Activated T-helper 1 cell treated with anti-CD3 and anti-CD28 coated beads, Interleukin-12 subunit alpha, Interleukin-12 subunit beta, Interleukin-2, Interleukin-4 antibody, amounts not matched to agents 30 ng/mL and 10 ng/mL and 1 ng/mL, durations not matched to agents 14 hours and 24 hours and 36 hours (primary cell): ENCODE measurements around the gene ARPC4. TPM values are rescaled to one million over a fixed set of nuclear protein-coding genes. Genes with fewer than 3 reads are reported as not detected.
A peak's percentile ranks its signal among the peaks of the same experiment; 100 is the strongest.

Experiments used
- DNase-seq: peaks from one replicate; pipeline ENCODE4 v3.0.0; 2021; ENCODE audit warnings: low spot score
- H3K27ac Mint-ChIP-seq: one replicate; pipeline ENCODE4 v1.8.0; 2021; ENCODE audit warnings: mild to moderate bottlenecking, mixed read lengths
- H3K27me3 Mint-ChIP-seq: one replicate; pipeline ENCODE4 v1.8.0; 2022; ENCODE audit warnings: mild to moderate bottlenecking, moderate library complexity, mixed read lengths; ENCODE audit not compliant: insufficient read depth
- H3K36me3 Mint-ChIP-seq: one replicate; pipeline ENCODE4 v1.8.0; 2021; ENCODE audit warnings: low read depth, mixed read lengths
- H3K4me1 Mint-ChIP-seq: one replicate; pipeline ENCODE4 v1.8.0; 2021; ENCODE audit warnings: low read depth, mixed read lengths
- H3K4me3 Mint-ChIP-seq: one replicate; pipeline ENCODE4 v1.8.0; 2021; ENCODE audit warnings: mild to moderate bottlenecking, moderate library complexity, mixed read lengths
- H3K9me3 Mint-ChIP-seq: one replicate; pipeline ENCODE4 v1.8.0; 2021; ENCODE audit warnings: mixed read lengths
- intact Hi-C: fragments of 100-400 bp; cut with micrococcal nuclease; formaldehyde crosslinking; loops from one replicate; pipeline ENCODE4 v1.15.1; 2024
- total RNA-seq: library from RNA; stranded (reverse); gene quantifications from 2 replicates; pipeline ENCODE4 v1.2.3, GENCODE V29; 2022

ARPC4 gene
- total RNA-seq, 1 donor from 2014 or later: 268 TPM

GRCh38 chr3:9806688-9807589 is 14.1 kb downstream of the ARPC4 start:
- Mint-ChIP-seq H3K27ac (peak overlapping the region; percentile 44), H3K27me3 (no peaks in the 10 kb centered on the region), H3K36me3 (peaks cover 56% of the 10 kb centered on the region), H3K9me3 (no peaks in the 10 kb centered on the region), H3K4me1 (peaks cover 56% of the 10 kb centered on the region), H3K4me3 (no peak overlapping the region)
- no peak for DNase-seq
- intact Hi-C loops: no loop called here

- peaks cover 53% of the 10 kb centered on the region for H3K36me3 Mint-ChIP-seq
These were observed 15.1 kb downstream of the ARPC4 start for GRCh38 chr3:9807981-9808344.

GRCh38 chr3:9808345-9809037 is 15.6 kb downstream of the ARPC4 start:
- peaks cover 52% of the 10 kb centered on the region for H3K4me1 Mint-ChIP-seq
- H3K4me3 Mint-ChIP-seq: peak overlapping the region; percentile 86
- no peaks in the 10 kb centered on the region for H3K9me3 Mint-ChIP-seq
- no peaks in the 10 kb centered on the region for H3K27me3 Mint-ChIP-seq
- peaks cover 47% of the 10 kb centered on the region for H3K36me3 Mint-ChIP-seq
- DNase-seq: peak; percentile 17
- peak overlapping the region; percentile 93 for H3K27ac Mint-ChIP-seq
- intact Hi-C loops: loop anchor here (1.0 to 2.0 kb wide), 3 partner anchors 16 to 81 kb away; partner anchors contain the start of gene TADA3

More at GRCh38 chr3:9807981-9808344, 15.1 kb downstream of the ARPC4 start:
- H3K4me3 Mint-ChIP-seq: peak overlapping the region; percentile 2
- peak overlapping the region; percentile 93 for H3K27ac Mint-ChIP-seq
- H3K4me1 Mint-ChIP-seq: peaks cover 56% of the 10 kb centered on the region
- intact Hi-C loops: loop anchor here (1.0 to 2.0 kb wide), 3 partner anchors 16 to 81 kb away; partner anchors contain the start of gene TADA3
- H3K27me3 Mint-ChIP-seq: no peaks in the 10 kb centered on the region
- DNase-seq: no peak
- H3K9me3 Mint-ChIP-seq: no peaks in the 10 kb centered on the region

- Mint-ChIP-seq H3K27ac (peak overlapping the region; percentile 93), H3K4me1 (peaks cover 47% of the 10 kb centered on the region), H3K9me3 (no peaks in the 10 kb centered on the region), H3K27me3 (no peaks in the 10 kb centered on the region), H3K4me3 (peak overlapping the region; percentile 86), H3K36me3 (peaks cover 40% of the 10 kb centered on the region)
- DNase-seq: no peak
- intact Hi-C loops: loop anchor here (2.0 kb wide), 1 partner anchor 34 kb away; no protein-coding TSS in a partner anchor
These were observed 16.3 kb downstream of the ARPC4 start for GRCh38 chr3:9809239-9809614.

- H3K9me3 Mint-ChIP-seq: no peaks in the 10 kb centered on the region
- intact Hi-C loops: loop anchor here (2.0 kb wide), 1 partner anchor 33 kb away; no protein-coding TSS in a partner anchor
- no peaks in the 10 kb centered on the region for H3K27me3 Mint-ChIP-seq
- peaks cover 34% of the 10 kb centered on the region for H3K36me3 Mint-ChIP-seq
- H3K4me3 Mint-ChIP-seq: peak within 1 kb of the TSS; percentile 86
- DNase-seq: peak; percentile 22
- H3K27ac Mint-ChIP-seq: peak within 1 kb of the TSS; percentile 93
- peaks cover 41% of the 10 kb centered on the region for H3K4me1 Mint-ChIP-seq
These were observed 16.9 kb downstream of the ARPC4 start, which contains the start of gene TTLL3 for GRCh38 chr3:9809615-9810432. Gene TTLL3 (plus strand): TSS chr3:9810262. CDS start chr3:9810662, 400 bp downstream.

GRCh38 chr3:9810433-9810770 is 17.5 kb downstream of the ARPC4 start:
- Mint-ChIP-seq H3K4me3 (peak overlapping the region; percentile 67), H3K4me1 (peaks cover 40% of the 10 kb centered on the region), H3K27me3 (no peaks in the 10 kb centered on the region), H3K9me3 (no peaks in the 10 kb centered on the region), H3K27ac (peak overlapping the region; percentile 68), H3K36me3 (peaks cover 30% of the 10 kb centered on the region)
- no peak for DNase-seq
- intact Hi-C loops: no loop called here

- no peaks in the 10 kb centered on the region for H3K27me3 Mint-ChIP-seq
- intact Hi-C loops: no loop called here
- H3K4me1 Mint-ChIP-seq: peaks cover 40% of the 10 kb centered on the region
- DNase-seq: no peak
- H3K9me3 Mint-ChIP-seq: no peaks in the 10 kb centered on the region
- peak overlapping the region; percentile 68 for H3K27ac Mint-ChIP-seq
- peaks cover 30% of the 10 kb centered on the region for H3K36me3 Mint-ChIP-seq
- H3K4me3 Mint-ChIP-seq: peak overlapping the region; percentile 67
These were observed 18.0 kb downstream of the ARPC4 start for GRCh38 chr3:9810846-9811245.

- no peak overlapping the region for H3K4me3 Mint-ChIP-seq
- no peaks in the 10 kb centered on the region for H3K27me3 Mint-ChIP-seq
- DNase-seq: no peak
- H3K4me1 Mint-ChIP-seq: peaks cover 29% of the 10 kb centered on the region
- no peak overlapping the region for H3K27ac Mint-ChIP-seq
- H3K9me3 Mint-ChIP-seq: no peaks in the 10 kb centered on the region
- intact Hi-C loops: no loop called here
- peaks cover 26% of the 10 kb centered on the region for H3K36me3 Mint-ChIP-seq
These were observed 20.1 kb downstream of the ARPC4 start for GRCh38 chr3:9812870-9813483.

- H3K27me3 Mint-ChIP-seq: no peaks in the 10 kb centered on the region
- H3K4me1 Mint-ChIP-seq: peaks cover 14% of the 10 kb centered on the region
- no peak overlapping the region for H3K4me3 Mint-ChIP-seq
These were observed 23.1 kb downstream of the ARPC4 start for GRCh38 chr3:9815986-9816385.

GRCh38 chr3:9817436-9817835 is 24.6 kb downstream of the ARPC4 start:
- H3K27me3 Mint-ChIP-seq: no peaks in the 10 kb centered on the region
- no peak for DNase-seq
- intact Hi-C loops: no loop called here
- H3K4me3 Mint-ChIP-seq: no peak overlapping the region
- no peaks in the 10 kb centered on the region for H3K9me3 Mint-ChIP-seq
- peaks cover 17% of the 10 kb centered on the region for H3K36me3 Mint-ChIP-seq
- peaks cover 7% of the 10 kb centered on the region for H3K4me1 Mint-ChIP-seq
- no peak overlapping the region for H3K27ac Mint-ChIP-seq

More at GRCh38 chr3:9815986-9816385, 23.1 kb downstream of the ARPC4 start:
- peaks cover 20% of the 10 kb centered on the region for H3K36me3 Mint-ChIP-seq
- no peak overlapping the region for H3K27ac Mint-ChIP-seq
- intact Hi-C loops: no loop called here
- no peak for DNase-seq
- H3K9me3 Mint-ChIP-seq: no peaks in the 10 kb centered on the region

- no peak overlapping the region for H3K4me3 Mint-ChIP-seq
- H3K9me3 Mint-ChIP-seq: no peaks in the 10 kb centered on the region
- no peaks in the 10 kb centered on the region for H3K27me3 Mint-ChIP-seq
- peaks cover 7% of the 10 kb centered on the region for H3K4me1 Mint-ChIP-seq
- peak overlapping the region; percentile 19 for H3K27ac Mint-ChIP-seq
- peaks cover 17% of the 10 kb centered on the region for H3K36me3 Mint-ChIP-seq
- no peak for DNase-seq
- intact Hi-C loops: no loop called here
These were observed 25.9 kb downstream of the ARPC4 start for GRCh38 chr3:9818666-9819335.

- peaks cover 17% of the 10 kb centered on the region for H3K36me3 Mint-ChIP-seq
- DNase-seq: no peak
- H3K9me3 Mint-ChIP-seq: no peaks in the 10 kb centered on the region
- H3K4me1 Mint-ChIP-seq: peaks cover 7% of the 10 kb centered on the region
- intact Hi-C loops: no loop called here
- H3K27ac Mint-ChIP-seq: no peak overlapping the region
- H3K4me3 Mint-ChIP-seq: no peak overlapping the region
- H3K27me3 Mint-ChIP-seq: no peaks in the 10 kb centered on the region
These were observed 27.7 kb downstream of the ARPC4 start for GRCh38 chr3:9820543-9820942.
